Activated B cell treated with CpG ODN at 0.5 μM for 24 hours (primary cell): ENCODE measurements around the gene SPACA6. TPM values are rescaled to one million over a fixed set of nuclear protein-coding genes. Genes with fewer than 3 reads are reported as not detected.

Source experiments
- ATAC-seq: fragments of 200-7000 bp; cut with Tn5 transposase; one replicate; pipeline ENCODE4 v1.10.0; 2021; ENCODE audit warnings: low read depth, mild to moderate bottlenecking, moderate library complexity
- CTCF ChIA-PET: fragments of 350-600 bp; sonication (Branson Sonifier 250); formaldehyde crosslinking; loops from one replicate; lab custom pipeline; 2021; ENCODE audit warnings: antibody characterized with exemption; lab: Charles Lee
- POLR2A ChIA-PET: fragments of 350-600 bp; sonication (Branson Sonifier 250); formaldehyde crosslinking; loops from one replicate; lab custom pipeline; 2021; ENCODE audit warnings: antibody characterized with exemption; lab: Charles Lee
- DNase-seq: peaks from one replicate; pipeline ENCODE4 v3.0.0; 2022
- H3K27ac Mint-ChIP-seq: one replicate; pipeline ENCODE4 v1.8.0; 2020; ENCODE audit warnings: mixed read lengths
- H3K27me3 Mint-ChIP-seq: one replicate; pipeline ENCODE4 v1.8.0; 2021; ENCODE audit warnings: mixed read lengths
- H3K36me3 Mint-ChIP-seq: one replicate; pipeline ENCODE4 v1.8.0; 2021; ENCODE audit warnings: low read depth, mixed read lengths
- H3K4me1 Mint-ChIP-seq: one replicate; pipeline ENCODE4 v1.8.0; 2021; ENCODE audit warnings: mixed read lengths
- H3K4me3 Mint-ChIP-seq: one replicate; pipeline ENCODE4 v1.8.0; 2020; ENCODE audit warnings: mild to moderate bottlenecking, mixed read lengths
- H3K9me3 Mint-ChIP-seq: one replicate; pipeline ENCODE4 v1.8.0; 2020; ENCODE audit warnings: mixed read lengths
- intact Hi-C: fragments of 100-400 bp; cut with micrococcal nuclease; formaldehyde crosslinking; loops from one replicate; pipeline ENCODE4 v1.15.1; 2024
- total RNA-seq: library from RNA; stranded (reverse); gene quantifications from 2 replicates; pipeline ENCODE4 v1.2.3, GENCODE V29; 2022
- TF ChIP-seq, protein P1 (sequence below): fragments of 200-600 bp; IDR thresholded peaks from one replicate; pipeline ENCODE4 v1.8.0; 2022; ENCODE audit warnings: antibody characterized with exemption, mild to moderate bottlenecking

Gene SPACA6
- total RNA-seq, 1 donor from 2014 or later: 3.2 TPM

DNA sequence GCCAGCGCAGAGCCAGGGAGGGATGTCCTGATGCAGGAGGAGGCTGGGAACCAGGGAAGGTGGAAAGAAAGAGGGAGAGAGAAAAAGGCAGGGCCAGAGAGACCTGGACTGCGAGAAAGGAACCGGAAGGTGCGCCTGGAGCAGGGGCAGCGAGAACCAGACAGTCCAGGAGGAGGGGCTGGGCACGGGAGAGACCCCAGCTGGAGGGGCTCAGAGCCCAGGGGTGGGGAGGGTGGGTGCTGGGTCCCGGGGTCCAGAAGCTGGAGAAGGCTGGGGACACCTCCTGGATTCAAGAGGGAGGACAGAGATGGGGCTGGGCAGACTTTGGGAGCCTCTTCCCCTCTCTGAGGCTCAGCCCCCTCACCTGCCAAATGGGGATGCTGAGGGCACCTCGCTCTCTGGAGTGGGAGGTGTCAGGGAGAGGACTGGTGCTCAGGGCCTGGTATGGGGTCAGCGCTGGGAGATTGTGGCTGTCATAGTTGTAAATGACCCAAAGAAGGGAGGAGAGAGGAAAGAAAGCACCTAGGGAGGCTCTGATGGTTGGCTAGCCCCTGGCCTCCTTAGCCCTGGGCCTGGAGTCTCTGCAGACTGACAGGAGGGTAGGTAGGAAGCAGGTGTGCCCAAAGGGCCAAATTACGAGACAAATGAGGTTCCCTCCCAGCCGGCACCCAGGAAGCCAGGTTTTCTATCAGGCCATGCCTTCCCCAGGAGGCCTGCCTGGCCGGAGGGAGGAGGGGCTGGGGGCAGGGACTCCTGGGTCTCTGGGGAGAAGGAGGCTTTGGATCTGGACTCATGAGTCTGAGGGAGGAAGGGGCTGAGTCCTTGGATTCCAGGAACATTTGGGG lies 1.3 kb upstream of the SPACA6 start:
- Mint-ChIP-seq H3K27me3 (peaks cover 57% of the 10 kb centered on the region), H3K4me3 (no peak overlapping the region), H3K36me3 (no peaks in the 10 kb centered on the region), H3K9me3 (no peaks in the 10 kb centered on the region), H3K4me1 (peaks cover 19% of the 10 kb centered on the region), H3K27ac (peak overlapping the region; percentile 24)
- CTCF ChIA-PET: no interaction called here
- TF ChIP-seq, protein P1, sequence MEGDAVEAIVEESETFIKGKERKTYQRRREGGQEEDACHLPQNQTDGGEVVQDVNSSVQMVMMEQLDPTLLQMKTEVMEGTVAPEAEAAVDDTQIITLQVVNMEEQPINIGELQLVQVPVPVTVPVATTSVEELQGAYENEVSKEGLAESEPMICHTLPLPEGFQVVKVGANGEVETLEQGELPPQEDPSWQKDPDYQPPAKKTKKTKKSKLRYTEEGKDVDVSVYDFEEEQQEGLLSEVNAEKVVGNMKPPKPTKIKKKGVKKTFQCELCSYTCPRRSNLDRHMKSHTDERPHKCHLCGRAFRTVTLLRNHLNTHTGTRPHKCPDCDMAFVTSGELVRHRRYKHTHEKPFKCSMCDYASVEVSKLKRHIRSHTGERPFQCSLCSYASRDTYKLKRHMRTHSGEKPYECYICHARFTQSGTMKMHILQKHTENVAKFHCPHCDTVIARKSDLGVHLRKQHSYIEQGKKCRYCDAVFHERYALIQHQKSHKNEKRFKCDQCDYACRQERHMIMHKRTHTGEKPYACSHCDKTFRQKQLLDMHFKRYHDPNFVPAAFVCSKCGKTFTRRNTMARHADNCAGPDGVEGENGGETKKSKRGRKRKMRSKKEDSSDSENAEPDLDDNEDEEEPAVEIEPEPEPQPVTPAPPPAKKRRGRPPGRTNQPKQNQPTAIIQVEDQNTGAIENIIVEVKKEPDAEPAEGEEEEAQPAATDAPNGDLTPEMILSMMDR: no peak
- POLR2A ChIA-PET: no interaction called here
- intact Hi-C loops: no loop called here
- ATAC-seq (no peak), DNase-seq (no peak)

DNA sequence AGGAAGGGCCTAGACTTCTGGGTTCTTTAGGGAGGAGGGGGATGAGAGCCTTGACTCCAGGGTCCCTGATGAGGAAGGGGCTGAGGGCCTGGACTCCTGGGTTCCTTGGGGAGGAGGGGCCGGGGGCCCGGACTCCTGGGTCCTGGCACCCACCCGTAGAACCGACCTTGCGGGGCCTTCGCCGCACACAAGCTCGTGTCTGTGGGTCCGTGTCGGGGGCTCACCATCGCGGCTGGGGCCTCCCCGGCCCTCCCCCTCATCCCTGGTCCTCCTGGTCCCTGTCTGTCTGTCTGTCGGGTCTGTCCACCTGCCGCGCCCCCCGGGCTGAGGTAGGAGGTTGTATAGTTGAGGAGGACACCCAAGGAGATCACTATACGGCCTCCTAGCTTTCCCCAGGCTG lies 662 bp upstream of the SPACA6 start:
- Mint-ChIP-seq H3K9me3 (no peaks in the 10 kb centered on the region), H3K27ac (no peak overlapping the region), H3K36me3 (no peaks in the 10 kb centered on the region), H3K4me1 (peaks cover 19% of the 10 kb centered on the region), H3K27me3 (peaks cover 53% of the 10 kb centered on the region), H3K4me3 (no peak overlapping the region)
- TF ChIP-seq, protein P1: no peak
- DNase-seq: no peak
- POLR2A ChIA-PET: no interaction called here
- intact Hi-C loops: no loop called here
- no peak for ATAC-seq
- CTCF ChIA-PET: no interaction called here

DNA sequence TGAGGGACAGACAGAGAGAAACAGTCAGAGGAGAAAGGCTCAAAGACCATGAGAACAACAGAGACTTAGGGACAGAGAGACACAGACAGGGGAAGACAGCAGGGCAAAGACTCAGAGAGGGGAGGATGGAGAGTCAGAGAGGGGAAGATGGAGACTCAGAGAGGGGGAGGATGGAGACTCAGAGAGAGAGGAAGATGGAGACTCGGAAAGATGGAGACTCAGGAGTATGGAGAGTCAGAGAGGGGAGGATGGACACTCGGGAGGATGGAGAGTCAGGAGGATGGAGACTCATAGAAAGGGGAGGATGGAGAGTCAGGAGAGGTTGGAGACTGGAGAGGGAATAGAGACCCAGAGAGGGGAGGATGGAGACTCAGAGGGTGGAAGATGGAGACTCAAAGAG lies 689 bp downstream of the SPACA6 start:
- DNase-seq (no peak), ATAC-seq (no peak)
- Mint-ChIP-seq H3K27ac (no peak overlapping the region), H3K36me3 (no peaks in the 10 kb centered on the region), H3K4me3 (no peak overlapping the region), H3K9me3 (no peaks in the 10 kb centered on the region), H3K27me3 (peaks cover 49% of the 10 kb centered on the region), H3K4me1 (peaks cover 12% of the 10 kb centered on the region)
- TF ChIP-seq, protein P1: no peak
- ChIA-PET POLR2A (no interaction called here), CTCF (no interaction called here)
- intact Hi-C loops: no loop called here

DNA sequence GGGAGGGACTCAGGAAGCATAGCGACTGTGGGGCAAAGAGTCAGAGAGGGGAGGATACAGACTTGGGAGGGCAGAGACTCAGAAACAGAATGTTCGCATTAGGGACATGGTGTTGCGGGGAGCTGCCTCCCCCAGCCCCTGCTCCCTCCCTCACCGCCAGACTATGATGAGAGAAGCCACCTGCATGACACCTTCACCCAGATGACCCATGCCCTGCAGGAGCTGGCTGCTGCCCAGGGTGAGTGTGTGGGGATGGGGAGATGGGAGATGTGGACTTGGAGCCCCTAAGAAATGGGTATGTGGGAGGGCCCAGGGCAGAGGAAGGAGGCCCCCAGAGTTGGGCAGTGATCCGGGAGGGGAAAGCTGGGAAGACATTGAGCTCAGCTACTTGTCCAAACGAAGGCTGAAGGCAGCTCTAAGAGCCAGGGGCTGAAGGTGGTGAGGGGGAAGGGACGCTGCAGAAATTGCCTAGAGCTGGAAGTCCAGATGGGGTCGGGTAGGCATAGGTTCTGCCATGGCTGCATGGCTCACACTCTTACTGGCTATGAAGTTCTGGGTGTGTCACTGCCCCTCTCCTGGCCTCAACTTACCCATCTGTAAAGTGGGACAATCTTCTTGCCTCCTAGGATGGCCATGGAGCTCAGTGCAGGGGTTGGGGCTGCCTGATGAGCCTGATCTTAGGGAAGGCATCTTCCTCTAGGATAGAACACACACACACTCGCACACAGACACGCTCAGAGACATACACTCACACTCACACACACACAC lies 1.4 kb downstream of the SPACA6 start:
- intact Hi-C loops: no loop called here
- no peak for ATAC-seq
- H3K9me3 Mint-ChIP-seq: no peaks in the 10 kb centered on the region
- H3K4me3 Mint-ChIP-seq: no peak overlapping the region
- H3K36me3 Mint-ChIP-seq: no peaks in the 10 kb centered on the region
- H3K27ac Mint-ChIP-seq: no peak overlapping the region
- H3K4me1 Mint-ChIP-seq: peaks cover 12% of the 10 kb centered on the region
- POLR2A ChIA-PET: no interaction called here
- CTCF ChIA-PET: no interaction called here
- no peak for DNase-seq
- TF ChIP-seq, protein P1: no peak
- peaks cover 49% of the 10 kb centered on the region for H3K27me3 Mint-ChIP-seq

GRCh38 chr19:51695088-51695487 lies 2.0 kb downstream of the SPACA6 start:
- Mint-ChIP-seq H3K4me3 (no peak overlapping the region), H3K27ac (no peak overlapping the region), H3K27me3 (peaks cover 45% of the 10 kb centered on the region), H3K36me3 (no peaks in the 10 kb centered on the region), H3K4me1 (peaks cover 7% of the 10 kb centered on the region), H3K9me3 (no peaks in the 10 kb centered on the region)
- DNase-seq (no peak), ATAC-seq (no peak)
- TF ChIP-seq, protein P1: no peak
- POLR2A ChIA-PET: no interaction called here
- CTCF ChIA-PET: no interaction called here
- intact Hi-C loops: no loop called here
